HepG2 (cell line): ENCODE measurements around the gene SMIM41. TPM values are rescaled to one million over a fixed set of nuclear protein-coding genes. Genes with fewer than 3 reads are reported as not detected.

ENCODE experiments used
- ARNTL ChIP-seq: sonication (generic); formaldehyde crosslinking; IDR thresholded peaks from 2 replicates; pipeline ENCODE4 v1.4.0; 2020; ENCODE audit warnings: mild to moderate bottlenecking, missing genetic modification reagents
- GABPB1 ChIP-seq: IDR thresholded peaks from 2 replicates; pipeline ENCODE4 v1.6.1; 2016; ENCODE audit warnings: mild to moderate bottlenecking, missing genetic modification reagents, moderate library complexity, missing compliant biosample characterization
- NRL ChIP-seq: sonication (generic); formaldehyde crosslinking; IDR thresholded peaks from 2 replicates; pipeline ENCODE4 v1.5.0; 2020; ENCODE audit warnings: missing genetic modification reagents, mild to moderate bottlenecking, moderate library complexity, borderline replicate concordance
- PCBP1 ChIP-seq: fragments of 200-400 bp; formaldehyde crosslinking; IDR thresholded peaks from 2 replicates; pipeline ENCODE4 v1.6.1; 2017; ENCODE audit warnings: mild to moderate bottlenecking, low read depth, low read length, borderline replicate concordance
- SRF ChIP-seq: IDR thresholded peaks from 2 replicates; pipeline ENCODE4 v1.6.1; 2011; ENCODE audit warnings: mild to moderate bottlenecking, low read depth, low read length, moderate library complexity
- SRY ChIP-seq: sonication (generic); formaldehyde crosslinking; IDR thresholded peaks from 2 replicates; pipeline ENCODE4 v1.8.0; 2022; ENCODE audit warnings: mild to moderate bottlenecking, missing genetic modification reagents
- TBX3 ChIP-seq: fragments of 450-650 bp; IDR thresholded peaks from 2 replicates; pipeline ENCODE4 v1.6.1; 2017; ENCODE audit warnings: antibody characterized with exemption, mild to moderate bottlenecking, inconsistent platforms, borderline replicate concordance
- ZBTB38 ChIP-seq: sonication (generic); formaldehyde crosslinking; IDR thresholded peaks from 2 replicates; pipeline ENCODE4 v1.5.1; 2020; ENCODE audit warnings: mild to moderate bottlenecking, missing genetic modification reagents
- ZFP1 ChIP-seq: IDR thresholded peaks from 2 replicates; pipeline ENCODE4 v1.6.1; 2016
- ZNF235 ChIP-seq: sonication (generic); formaldehyde crosslinking; IDR thresholded peaks from 2 replicates; pipeline ENCODE4 v1.8.1; 2023; ENCODE audit warnings: mild to moderate bottlenecking, missing genetic modification reagents, borderline replicate concordance
- ZNF253 ChIP-seq: sonication (generic); formaldehyde crosslinking; IDR thresholded peaks from 2 replicates; pipeline ENCODE4 v1.8.0; 2022; ENCODE audit warnings: mild to moderate bottlenecking, missing genetic modification reagents, borderline replicate concordance
- ZNF775 ChIP-seq: sonication (generic); formaldehyde crosslinking; IDR thresholded peaks from 2 replicates; pipeline ENCODE4 v1.4.0; 2020; ENCODE audit warnings: missing genetic modification reagents, mild to moderate bottlenecking, moderate library complexity, borderline replicate concordance
- ZNF879 ChIP-seq: sonication (generic); formaldehyde crosslinking; IDR thresholded peaks from 2 replicates; pipeline ENCODE4 v1.8.1; 2023; ENCODE audit warnings: missing genetic modification reagents
- polyA plus RNA-seq, 8 experiments: library from polyadenylated mRNA; depleted of rRNA in 3 of 8; stranded (reverse) in 7 of 8; unstranded in 1 of 8; fragments of >200 nt; fragmentation: Illumina TruSeq in 4 of 8; extraction: Trizol in 4 of 8; gene quantifications; 2 replicates each; pipeline versions ENCODE4 v1.2.1 to v1.2.3, GENCODE V29; 2011 to 2016; ENCODE audit warnings: low read depth in 4 of 8, missing spikeins in 1 of 8, mixed read lengths in 1 of 8; ENCODE audit not compliant: insufficient read depth in 1 of 8
- total RNA-seq, 5 experiments: library from RNA; depleted of rRNA; stranded (reverse); fragments of >200 nt; fragmentation: Illumina TruSeq; extraction: Trizol; gene quantifications; 2 replicates each; pipeline ENCODE4 v1.2.3, GENCODE V29; 2016; ENCODE audit warnings: low read depth in 1 of 5
- TF ChIP-seq, protein P1 (sequence below): sonication (generic); formaldehyde crosslinking; IDR thresholded peaks from 2 replicates; pipeline ENCODE4 v1.4.0; 2020; ENCODE audit warnings: mild to moderate bottlenecking, missing genetic modification reagents
- TF ChIP-seq, protein P2 (sequence below): sonication (generic); formaldehyde crosslinking; IDR thresholded peaks from 2 replicates; pipeline ENCODE4 v1.8.0; 2022; ENCODE audit warnings: missing genetic modification reagents, mild to moderate bottlenecking, moderate library complexity, borderline replicate concordance
- TF ChIP-seq, protein P3 (sequence below): sonication (generic); formaldehyde crosslinking; IDR thresholded peaks from 2 replicates; pipeline ENCODE4 v1.4.0; 2020; ENCODE audit warnings: missing genetic modification reagents
- TF ChIP-seq, protein P4 (sequence below): sonication (generic); formaldehyde crosslinking; IDR thresholded peaks from 2 replicates; pipeline ENCODE4 v1.5.1; 2020; ENCODE audit warnings: mild to moderate bottlenecking, missing genetic modification reagents, moderate library complexity

Gene SMIM41
- total and polyA plus RNA-seq, 2 of the 13 experiments (the other 11 are each of a cell fraction or from before 2014, with no cell fraction given) = not detected

DNA sequence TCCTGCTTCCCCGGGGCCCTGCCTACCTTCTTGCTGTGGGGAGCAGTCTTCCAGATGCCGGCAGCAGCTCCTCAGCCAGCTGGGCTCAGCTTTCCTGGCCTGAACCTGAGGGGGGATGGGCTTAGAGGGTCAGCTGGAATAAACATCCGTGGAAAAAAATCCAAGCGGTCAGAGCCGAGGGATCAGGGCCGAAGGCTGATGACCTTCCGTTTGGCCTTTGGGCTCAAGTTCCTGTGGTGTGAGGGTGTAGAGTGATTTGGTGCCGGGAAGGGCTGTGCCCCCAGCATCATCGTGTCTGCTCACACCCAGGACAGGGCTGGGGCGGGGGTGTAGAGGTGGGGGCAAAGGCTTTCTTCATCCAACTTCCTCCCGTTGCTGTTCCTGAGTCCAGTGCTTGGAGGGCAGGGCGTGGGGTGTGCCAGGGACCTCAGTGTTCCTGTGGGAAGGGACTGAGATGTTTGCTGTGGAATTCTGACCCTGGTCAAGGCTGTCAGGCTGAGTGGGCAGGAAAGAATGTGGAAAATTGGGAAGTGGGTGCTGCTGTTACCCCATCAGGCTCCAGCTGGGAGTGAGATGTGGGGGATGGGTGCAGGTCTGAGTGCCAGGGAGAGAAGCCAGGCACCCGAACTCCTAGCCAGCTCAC is 2.6 kb downstream of the SMIM41 start (continued):
- TF ChIP-seq SRF (no peak), ARNTL (CRISPR knock-in tag) (peak; percentile 47; the same call in 1 of the 2 replicates), ZNF879 (no peak), ZNF235 (CRISPR knock-in tag) (no peak), ZFP1 (no peak), ZNF253 (CRISPR knock-in tag) (no peak), ZBTB38 (CRISPR knock-in tag) (no peak), TBX3 (no peak), PCBP1 (no peak), NRL (CRISPR knock-in tag) (no peak), ZNF775 (CRISPR knock-in tag) (no peak), GABPB1 (CRISPR knock-in tag) (0 out of 2 replicates have a peak, but pooled peaks have one; percentile 21), SRY (no peak)
- TF ChIP-seq, protein P1, sequence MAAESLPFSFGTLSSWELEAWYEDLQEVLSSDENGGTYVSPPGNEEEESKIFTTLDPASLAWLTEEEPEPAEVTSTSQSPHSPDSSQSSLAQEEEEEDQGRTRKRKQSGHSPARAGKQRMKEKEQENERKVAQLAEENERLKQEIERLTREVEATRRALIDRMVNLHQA = no peak
- TF ChIP-seq, protein P2, sequence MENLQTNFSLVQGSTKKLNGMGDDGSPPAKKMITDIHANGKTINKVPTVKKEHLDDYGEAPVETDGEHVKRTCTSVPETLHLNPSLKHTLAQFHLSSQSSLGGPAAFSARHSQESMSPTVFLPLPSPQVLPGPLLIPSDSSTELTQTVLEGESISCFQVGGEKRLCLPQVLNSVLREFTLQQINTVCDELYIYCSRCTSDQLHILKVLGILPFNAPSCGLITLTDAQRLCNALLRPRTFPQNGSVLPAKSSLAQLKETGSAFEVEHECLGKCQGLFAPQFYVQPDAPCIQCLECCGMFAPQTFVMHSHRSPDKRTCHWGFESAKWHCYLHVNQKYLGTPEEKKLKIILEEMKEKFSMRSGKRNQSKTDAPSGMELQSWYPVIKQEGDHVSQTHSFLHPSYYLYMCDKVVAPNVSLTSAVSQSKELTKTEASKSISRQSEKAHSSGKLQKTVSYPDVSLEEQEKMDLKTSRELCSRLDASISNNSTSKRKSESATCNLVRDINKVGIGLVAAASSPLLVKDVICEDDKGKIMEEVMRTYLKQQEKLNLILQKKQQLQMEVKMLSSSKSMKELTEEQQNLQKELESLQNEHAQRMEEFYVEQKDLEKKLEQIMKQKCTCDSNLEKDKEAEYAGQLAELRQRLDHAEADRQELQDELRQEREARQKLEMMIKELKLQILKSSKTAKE = peak; percentile 83
- TF ChIP-seq, protein P3, sequence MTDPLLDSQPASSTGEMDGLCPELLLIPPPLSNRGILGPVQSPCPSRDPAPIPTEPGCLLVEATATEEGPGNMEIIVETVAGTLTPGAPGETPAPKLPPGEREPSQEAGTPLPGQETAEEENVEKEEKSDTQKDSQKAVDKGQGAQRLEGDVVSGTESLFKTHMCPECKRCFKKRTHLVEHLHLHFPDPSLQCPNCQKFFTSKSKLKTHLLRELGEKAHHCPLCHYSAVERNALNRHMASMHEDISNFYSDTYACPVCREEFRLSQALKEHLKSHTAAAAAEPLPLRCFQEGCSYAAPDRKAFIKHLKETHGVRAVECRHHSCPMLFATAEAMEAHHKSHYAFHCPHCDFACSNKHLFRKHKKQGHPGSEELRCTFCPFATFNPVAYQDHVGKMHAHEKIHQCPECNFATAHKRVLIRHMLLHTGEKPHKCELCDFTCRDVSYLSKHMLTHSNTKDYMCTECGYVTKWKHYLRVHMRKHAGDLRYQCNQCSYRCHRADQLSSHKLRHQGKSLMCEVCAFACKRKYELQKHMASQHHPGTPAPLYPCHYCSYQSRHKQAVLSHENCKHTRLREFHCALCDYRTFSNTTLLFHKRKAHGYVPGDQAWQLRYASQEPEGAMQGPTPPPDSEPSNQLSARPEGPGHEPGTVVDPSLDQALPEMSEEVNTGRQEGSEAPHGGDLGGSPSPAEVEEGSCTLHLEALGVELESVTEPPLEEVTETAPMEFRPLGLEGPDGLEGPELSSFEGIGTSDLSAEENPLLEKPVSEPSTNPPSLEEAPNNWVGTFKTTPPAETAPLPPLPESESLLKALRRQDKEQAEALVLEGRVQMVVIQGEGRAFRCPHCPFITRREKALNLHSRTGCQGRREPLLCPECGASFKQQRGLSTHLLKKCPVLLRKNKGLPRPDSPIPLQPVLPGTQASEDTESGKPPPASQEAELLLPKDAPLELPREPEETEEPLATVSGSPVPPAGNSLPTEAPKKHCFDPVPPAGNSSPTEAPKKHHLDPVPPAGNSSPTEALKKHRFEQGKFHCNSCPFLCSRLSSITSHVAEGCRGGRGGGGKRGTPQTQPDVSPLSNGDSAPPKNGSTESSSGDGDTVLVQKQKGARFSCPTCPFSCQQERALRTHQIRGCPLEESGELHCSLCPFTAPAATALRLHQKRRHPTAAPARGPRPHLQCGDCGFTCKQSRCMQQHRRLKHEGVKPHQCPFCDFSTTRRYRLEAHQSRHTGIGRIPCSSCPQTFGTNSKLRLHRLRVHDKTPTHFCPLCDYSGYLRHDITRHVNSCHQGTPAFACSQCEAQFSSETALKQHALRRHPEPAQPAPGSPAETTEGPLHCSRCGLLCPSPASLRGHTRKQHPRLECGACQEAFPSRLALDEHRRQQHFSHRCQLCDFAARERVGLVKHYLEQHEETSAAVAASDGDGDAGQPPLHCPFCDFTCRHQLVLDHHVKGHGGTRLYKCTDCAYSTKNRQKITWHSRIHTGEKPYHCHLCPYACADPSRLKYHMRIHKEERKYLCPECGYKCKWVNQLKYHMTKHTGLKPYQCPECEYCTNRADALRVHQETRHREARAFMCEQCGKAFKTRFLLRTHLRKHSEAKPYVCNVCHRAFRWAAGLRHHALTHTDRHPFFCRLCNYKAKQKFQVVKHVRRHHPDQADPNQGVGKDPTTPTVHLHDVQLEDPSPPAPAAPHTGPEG (CRISPR knock-in tag) = no peak
- TF ChIP-seq, protein P4, sequence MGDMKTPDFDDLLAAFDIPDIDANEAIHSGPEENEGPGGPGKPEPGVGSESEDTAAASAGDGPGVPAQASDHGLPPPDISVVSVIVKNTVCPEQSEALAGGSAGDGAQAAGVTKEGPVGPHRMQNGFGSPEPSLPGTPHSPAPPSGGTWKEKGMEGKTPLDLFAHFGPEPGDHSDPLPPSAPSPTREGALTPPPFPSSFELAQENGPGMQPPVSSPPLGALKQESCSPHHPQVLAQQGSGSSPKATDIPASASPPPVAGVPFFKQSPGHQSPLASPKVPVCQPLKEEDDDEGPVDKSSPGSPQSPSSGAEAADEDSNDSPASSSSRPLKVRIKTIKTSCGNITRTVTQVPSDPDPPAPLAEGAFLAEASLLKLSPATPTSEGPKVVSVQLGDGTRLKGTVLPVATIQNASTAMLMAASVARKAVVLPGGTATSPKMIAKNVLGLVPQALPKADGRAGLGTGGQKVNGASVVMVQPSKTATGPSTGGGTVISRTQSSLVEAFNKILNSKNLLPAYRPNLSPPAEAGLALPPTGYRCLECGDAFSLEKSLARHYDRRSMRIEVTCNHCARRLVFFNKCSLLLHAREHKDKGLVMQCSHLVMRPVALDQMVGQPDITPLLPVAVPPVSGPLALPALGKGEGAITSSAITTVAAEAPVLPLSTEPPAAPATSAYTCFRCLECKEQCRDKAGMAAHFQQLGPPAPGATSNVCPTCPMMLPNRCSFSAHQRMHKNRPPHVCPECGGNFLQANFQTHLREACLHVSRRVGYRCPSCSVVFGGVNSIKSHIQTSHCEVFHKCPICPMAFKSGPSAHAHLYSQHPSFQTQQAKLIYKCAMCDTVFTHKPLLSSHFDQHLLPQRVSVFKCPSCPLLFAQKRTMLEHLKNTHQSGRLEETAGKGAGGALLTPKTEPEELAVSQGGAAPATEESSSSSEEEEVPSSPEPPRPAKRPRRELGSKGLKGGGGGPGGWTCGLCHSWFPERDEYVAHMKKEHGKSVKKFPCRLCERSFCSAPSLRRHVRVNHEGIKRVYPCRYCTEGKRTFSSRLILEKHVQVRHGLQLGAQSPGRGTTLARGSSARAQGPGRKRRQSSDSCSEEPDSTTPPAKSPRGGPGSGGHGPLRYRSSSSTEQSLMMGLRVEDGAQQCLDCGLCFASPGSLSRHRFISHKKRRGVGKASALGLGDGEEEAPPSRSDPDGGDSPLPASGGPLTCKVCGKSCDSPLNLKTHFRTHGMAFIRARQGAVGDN (CRISPR knock-in tag) = peak; percentile 53
